WERI-Rb-1 (cell line): Measurements from ENCODE around the gene INPP4A.

ENCODE experiments used
- DNase-seq: peaks from one replicate; pipeline ENCODE4 v3.0.0-alpha.2; 2020
- H3K27ac ChIP-seq: fragments of 250-450 bp; sonication (Bioruptor Pico); 2 replicates; pipeline ENCODE4 v1.5.1; 2020; ENCODE audit warnings: mild to moderate bottlenecking, moderate library complexity
- H3K27me3 ChIP-seq: fragments of 250-450 bp; sonication (Bioruptor Pico); 2 replicates; pipeline ENCODE4 v1.5.1; 2021; ENCODE audit warnings: mild to moderate bottlenecking, low read depth, moderate library complexity; ENCODE audit not compliant: insufficient read depth, severe bottlenecking
- H3K36me3 ChIP-seq: fragments of 250-450 bp; sonication (Bioruptor Pico); 2 replicates; pipeline ENCODE4 v1.5.1; 2020; ENCODE audit warnings: mild to moderate bottlenecking, moderate library complexity
- H3K4me3 ChIP-seq: 2 replicates; pipeline ENCODE4 v1.5.1; 2011; ENCODE audit warnings: low read depth, mild to moderate bottlenecking, control low read depth, low read length
- H3K9me3 ChIP-seq: fragments of 250-450 bp; sonication (Bioruptor Pico); 2 replicates; pipeline ENCODE4 v1.5.1; 2021; ENCODE audit warnings: mild to moderate bottlenecking, moderate library complexity; ENCODE audit not compliant: severe bottlenecking
- TF ChIP-seq, protein P1 (sequence below): IDR thresholded peaks from 2 replicates; pipeline ENCODE4 v1.5.1; 2011; ENCODE audit warnings: low read depth, mild to moderate bottlenecking, control low read depth, inconsistent platforms, low read length

INPP4A gene

DNA sequence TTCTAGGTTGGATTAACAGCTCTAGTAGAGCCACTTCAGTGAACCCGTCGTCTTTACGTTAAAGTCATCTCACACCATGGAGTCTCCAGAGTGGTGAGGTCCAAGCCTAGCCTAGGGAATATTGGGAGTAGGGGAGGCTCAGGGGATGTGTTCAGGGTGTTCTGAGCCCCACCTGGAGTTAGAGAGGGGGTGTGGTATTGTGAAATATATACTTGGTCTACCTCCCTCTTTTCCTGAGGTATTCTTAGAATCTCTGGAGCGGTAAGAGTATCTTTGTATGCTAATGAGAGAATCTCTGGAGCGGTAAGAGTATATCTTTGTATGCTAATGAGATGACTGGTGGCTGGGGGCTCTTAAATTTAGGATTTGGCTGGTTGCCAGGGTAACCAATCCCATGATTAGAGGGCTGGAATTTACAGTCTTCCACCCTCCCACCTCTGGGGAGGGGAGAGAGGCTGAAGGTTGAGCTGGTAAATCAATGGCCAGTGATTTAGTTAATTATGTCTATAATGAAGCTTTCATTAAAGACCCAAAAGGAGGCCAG, 69.5 kb downstream of the INPP4A start:
- H3K27ac ChIP-seq: no peak overlapping the region

DNA sequence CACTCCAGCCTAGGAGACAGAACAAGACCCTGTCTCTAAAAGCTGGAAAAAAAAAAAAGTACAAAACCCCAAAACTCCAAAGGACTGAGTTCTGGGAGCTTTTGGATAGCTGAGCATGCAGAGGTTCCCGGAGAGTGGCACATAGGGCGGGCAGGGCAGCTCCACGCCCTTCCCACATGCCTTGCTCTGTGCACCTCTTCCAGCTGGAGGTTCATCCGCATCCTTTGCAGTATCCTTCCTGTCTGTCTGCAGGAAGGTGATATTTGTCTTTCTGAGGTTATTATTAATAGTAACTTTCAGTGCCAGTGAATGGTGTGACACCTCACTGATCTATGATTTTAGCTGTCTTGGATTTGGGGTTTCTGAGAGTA, 70.2 kb downstream of the INPP4A start:
- Histone ChIP-seq H3K9me3 (no peaks in the 10 kb centered on the region), H3K27me3 (no peaks in the 10 kb centered on the region), H3K36me3 (no peaks in the 10 kb centered on the region; the same call in none of the 2 replicates), H3K4me3 (no peak overlapping the region), H3K27ac (no peak overlapping the region)
- TF ChIP-seq, protein P1, sequence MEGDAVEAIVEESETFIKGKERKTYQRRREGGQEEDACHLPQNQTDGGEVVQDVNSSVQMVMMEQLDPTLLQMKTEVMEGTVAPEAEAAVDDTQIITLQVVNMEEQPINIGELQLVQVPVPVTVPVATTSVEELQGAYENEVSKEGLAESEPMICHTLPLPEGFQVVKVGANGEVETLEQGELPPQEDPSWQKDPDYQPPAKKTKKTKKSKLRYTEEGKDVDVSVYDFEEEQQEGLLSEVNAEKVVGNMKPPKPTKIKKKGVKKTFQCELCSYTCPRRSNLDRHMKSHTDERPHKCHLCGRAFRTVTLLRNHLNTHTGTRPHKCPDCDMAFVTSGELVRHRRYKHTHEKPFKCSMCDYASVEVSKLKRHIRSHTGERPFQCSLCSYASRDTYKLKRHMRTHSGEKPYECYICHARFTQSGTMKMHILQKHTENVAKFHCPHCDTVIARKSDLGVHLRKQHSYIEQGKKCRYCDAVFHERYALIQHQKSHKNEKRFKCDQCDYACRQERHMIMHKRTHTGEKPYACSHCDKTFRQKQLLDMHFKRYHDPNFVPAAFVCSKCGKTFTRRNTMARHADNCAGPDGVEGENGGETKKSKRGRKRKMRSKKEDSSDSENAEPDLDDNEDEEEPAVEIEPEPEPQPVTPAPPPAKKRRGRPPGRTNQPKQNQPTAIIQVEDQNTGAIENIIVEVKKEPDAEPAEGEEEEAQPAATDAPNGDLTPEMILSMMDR: no peak
- no peak for DNase-seq

More for the DNA sequence above, 69.5 kb downstream of the INPP4A start:
- no peaks in the 10 kb centered on the region for H3K27me3 ChIP-seq
- H3K9me3 ChIP-seq: no peaks in the 10 kb centered on the region
- TF ChIP-seq, protein P1: no peak
- no peak for DNase-seq
- no peak overlapping the region for H3K4me3 ChIP-seq
- no peaks in the 10 kb centered on the region; the same call in 1 of the 2 replicates for H3K36me3 ChIP-seq

DNA sequence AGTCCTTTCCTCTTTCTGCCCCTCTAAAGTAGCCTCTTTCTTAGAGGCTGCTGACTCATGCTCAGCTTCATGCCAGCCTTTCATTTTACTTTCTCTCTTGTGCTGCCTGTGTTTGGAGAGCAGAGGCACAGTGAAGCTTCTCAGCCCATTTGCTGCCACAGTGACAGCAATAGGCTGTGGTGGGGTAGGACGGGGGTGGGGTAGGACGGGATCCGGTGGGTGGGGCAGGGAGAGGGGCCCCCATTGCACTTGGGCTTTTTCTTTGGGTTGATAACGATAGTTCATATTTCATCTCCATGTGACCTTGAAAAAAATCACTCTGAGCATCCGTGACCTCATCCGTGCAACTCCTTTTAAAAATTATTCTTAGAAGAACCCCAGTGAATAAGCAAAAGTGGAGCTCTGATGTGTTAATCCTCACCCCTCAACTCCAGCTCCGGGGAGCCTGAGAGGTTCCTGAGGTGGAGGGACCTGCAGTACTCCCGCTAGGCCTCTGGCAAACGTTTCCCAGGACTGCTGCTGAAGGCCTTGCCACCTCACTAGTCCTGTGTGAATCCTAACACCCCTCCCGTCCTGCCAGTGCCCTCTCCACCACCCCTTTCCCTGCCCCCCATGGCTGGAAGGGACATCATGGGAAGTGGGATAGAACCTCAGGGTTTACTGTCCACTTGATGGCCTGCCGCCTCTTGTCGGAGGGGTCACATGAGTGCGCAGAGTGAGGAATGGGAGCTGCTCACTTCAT, 70.8 kb downstream of the INPP4A start:
- H3K9me3 ChIP-seq: no peaks in the 10 kb centered on the region
- TF ChIP-seq, protein P1: no peak
- no peak overlapping the region for H3K27ac ChIP-seq
- H3K4me3 ChIP-seq: no peak overlapping the region
- no peak for DNase-seq
- H3K27me3 ChIP-seq: no peaks in the 10 kb centered on the region
- peaks cover 4% of the 10 kb centered on the region for H3K36me3 ChIP-seq

DNA sequence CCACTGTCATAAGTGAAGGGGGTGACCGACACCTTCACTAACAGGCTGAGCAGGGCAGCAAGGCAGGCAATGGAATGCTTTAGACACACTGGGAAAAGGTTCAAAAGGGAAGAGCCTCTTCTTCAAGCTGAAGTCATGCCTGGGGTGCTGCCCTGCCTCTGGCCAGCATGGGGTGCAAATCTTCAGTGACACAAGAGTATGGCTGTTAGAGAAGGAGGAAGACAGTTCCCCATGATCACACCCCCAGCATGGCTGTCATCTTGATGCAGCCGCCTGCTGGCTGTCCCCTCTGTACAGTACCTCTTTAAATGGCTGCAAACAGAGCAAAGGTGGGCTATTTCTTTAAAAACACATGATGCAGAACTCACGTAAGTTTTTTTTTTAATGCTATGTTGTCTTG, 71.9 kb downstream of the INPP4A start:
- Histone ChIP-seq H3K27me3 (no peaks in the 10 kb centered on the region), H3K9me3 (no peaks in the 10 kb centered on the region), H3K36me3 (peaks cover 4% of the 10 kb centered on the region), H3K27ac (no peak overlapping the region), H3K4me3 (no peak overlapping the region)
- no peak for DNase-seq
- TF ChIP-seq, protein P1: no peak

DNA sequence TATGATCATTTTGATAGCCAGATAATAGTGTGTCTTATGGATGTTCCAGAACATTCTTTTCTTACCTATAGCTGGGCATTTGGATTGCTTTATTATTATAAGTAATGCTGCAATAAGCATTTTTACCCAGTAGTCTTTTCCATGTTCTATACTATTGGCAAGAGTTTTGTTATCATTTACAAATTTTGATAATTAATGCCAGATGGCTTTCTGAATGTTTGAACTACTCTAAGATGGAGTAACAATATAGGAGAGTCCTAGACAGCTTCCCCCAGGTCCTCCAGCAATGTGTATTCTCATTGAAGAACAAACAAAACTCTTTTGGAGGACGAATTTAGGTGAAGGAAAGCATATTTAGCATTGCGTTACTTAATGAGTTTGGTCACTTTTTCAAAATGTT, 73.0 kb downstream of the INPP4A start:
- H3K27ac ChIP-seq: no peak overlapping the region
- no peaks in the 10 kb centered on the region for H3K27me3 ChIP-seq
- peaks cover 4% of the 10 kb centered on the region for H3K36me3 ChIP-seq
- H3K4me3 ChIP-seq: no peak overlapping the region
- DNase-seq: no peak
- TF ChIP-seq, protein P1: no peak
- no peaks in the 10 kb centered on the region for H3K9me3 ChIP-seq
